T-helper 1 cell treated with Interleukin-12 subunit alpha and Interleukin-12 subunit beta and Interleukin-4 antibody, amounts not matched to agents 30 ng/mL and 1 ng/mL, for 36 hours (primary cell): ENCODE results near the gene PVRIG. TPM values are rescaled to one million over a fixed set of nuclear protein-coding genes. Genes with fewer than 3 reads are reported as not detected.
"Not testable (repeated sequence)": the region's sequence is repeated elsewhere in the genome, so short reads cannot be mapped to it uniquely, and the experiment has no call there.

ENCODE experiments used
- intact Hi-C: fragments of 100-400 bp; cut with micrococcal nuclease; formaldehyde crosslinking; loops from one replicate; pipeline ENCODE4 v1.15.1; 2024
- total RNA-seq: library from RNA; stranded (reverse); gene quantifications from 2 replicates; pipeline ENCODE4 v1.2.3, GENCODE V29; 2022

PVRIG gene
- total RNA-seq, 1 donor from 2014 or later = 72.8 TPM

- intact Hi-C loops = no loop called here
Observed at GRCh38 chr7:100192969-100193368, 26.8 kb upstream of the PVRIG start.

GRCh38 chr7:100195222-100195621 is 24.5 kb upstream of the PVRIG start:
- intact Hi-C loops = no loop called here

- intact Hi-C loops = not testable (repeated sequence)
Observed at GRCh38 chr7:100195901-100196322, 23.8 kb upstream of the PVRIG start.

GRCh38 chr7:100198266-100198665 is 21.5 kb upstream of the PVRIG start:
- intact Hi-C loops = no loop called here

GRCh38 chr7:100200693-100201092 is 19.1 kb upstream of the PVRIG start:
- intact Hi-C loops = no loop called here

- intact Hi-C loops = no loop called here
Observed at GRCh38 chr7:100204454-100204853, 15.3 kb upstream of the PVRIG start.

- intact Hi-C loops = loop anchor here (1.0 to 2.0 kb wide), 7 partner anchors 12 to 76 kb away; partner anchors contain the start of genes GAL3ST4, GPC2, LAMTOR4 and STAG3
Observed at GRCh38 chr7:100208911-100209408, 10.8 kb upstream of the PVRIG start.

GRCh38 chr7:100209493-100209892 is 10.3 kb upstream of the PVRIG start:
- intact Hi-C loops = loop anchor here (1.0 to 2.0 kb wide), 7 partner anchors 12 to 77 kb away; partner anchors contain the start of genes GAL3ST4, GPC2, LAMTOR4 and STAG3

GRCh38 chr7:100210805-100211204 is 8.9 kb upstream of the PVRIG start:
- intact Hi-C loops = no loop called here

GRCh38 chr7:100211342-100211780 is 8.4 kb upstream of the PVRIG start:
- intact Hi-C loops = no loop called here

GRCh38 chr7:100212631-100213286 is 7.0 kb upstream of the PVRIG start:
- intact Hi-C loops = no loop called here

- intact Hi-C loops = no loop called here
Observed at GRCh38 chr7:100213672-100214071, 6.1 kb upstream of the PVRIG start.

- intact Hi-C loops = not testable (repeated sequence)
Observed at GRCh38 chr7:100214356-100214755, 5.4 kb upstream of the PVRIG start.

- intact Hi-C loops = no loop called here
Observed at GRCh38 chr7:100215895-100216294, 3.9 kb upstream of the PVRIG start.

- intact Hi-C loops = loop anchor here (1.0 kb wide), 3 partner anchors 28 to 86 kb away; partner anchors contain the start of gene LAMTOR4
Observed at GRCh38 chr7:100217934-100218333, 1.8 kb upstream of the PVRIG start.

- intact Hi-C loops = no loop called here
Observed at GRCh38 chr7:100219271-100219737, 445 bp upstream of the PVRIG start.

GRCh38 chr7:100220586-100221230 is 959 bp downstream of the PVRIG start:
- intact Hi-C loops = loop anchor here (1.0 to 2.0 kb wide), 9 partner anchors 11 to 209 kb away; partner anchors contain the start of genes GPC2, MEPCE, STAG3 and TRAPPC14

GRCh38 chr7:100221231-100221718 is 1.5 kb downstream of the PVRIG start:
- intact Hi-C loops = loop anchor here (1.0 to 2.0 kb wide), 9 partner anchors 12 to 208 kb away; partner anchors contain the start of genes GPC2, MEPCE, STAG3 and TRAPPC14

- intact Hi-C loops = loop anchor here (1.0 to 2.0 kb wide), 9 partner anchors 13 to 207 kb away; partner anchors contain the start of genes GPC2, MEPCE, STAG3 and TRAPPC14
Observed at GRCh38 chr7:100221767-100222444, 2.2 kb downstream of the PVRIG start.

GRCh38 chr7:100222445-100223132 is 2.8 kb downstream of the PVRIG start:
- intact Hi-C loops = no loop called here
